NCI-H524 (cell line): ENCODE measurements around the gene DGAT2L6.

Source experiments
- DNase-seq, 2 experiments: peaks; one replicate each; lab custom pipeline; 2025; lab: John Stamatoyannopoulos, UW

The DGAT2L6 gene

GRCh38 chrX:70176938-70177533 lies at the start of gene DGAT2L6:
DGAT2L6 (plus strand) TSS chrX:70177483; CDS start chrX:70177583, 100 bp downstream.
- DNase-seq: no peak

- no peak for DNase-seq
Measured at GRCh38 chrX:70128071-70128470, 49.2 kb upstream of the DGAT2L6 start.

- DNase-seq: no peak
Measured at GRCh38 chrX:70129816-70130215, 47.5 kb upstream of the DGAT2L6 start.

GRCh38 chrX:70132224-70132623 lies 45.1 kb upstream of the DGAT2L6 start:
- DNase-seq: peak in 1 of 2 experiments; percentile 25

GRCh38 chrX:70132877-70133302 lies 44.4 kb upstream of the DGAT2L6 start:
- DNase-seq: no peak

GRCh38 chrX:70133303-70134115 lies 43.8 kb upstream of the DGAT2L6 start, which contains the start of gene IGBP1:
IGBP1 (plus strand) TSS chrX:70133447; CDS start chrX:70133948, 501 bp downstream.
- DNase-seq: peak; percentile 93

GRCh38 chrX:70134116-70134477 lies 43.2 kb upstream of the DGAT2L6 start:
- peak in 1 of 2 experiments; percentile 47 for DNase-seq

GRCh38 chrX:70138622-70139021 lies 38.7 kb upstream of the DGAT2L6 start:
- DNase-seq: no peak

GRCh38 chrX:70139736-70140135 lies 37.5 kb upstream of the DGAT2L6 start:
- no peak for DNase-seq

- no peak for DNase-seq
Measured at GRCh38 chrX:70141373-70141772, 35.9 kb upstream of the DGAT2L6 start.

- no peak for DNase-seq
Measured at GRCh38 chrX:70166601-70167590, 10.4 kb upstream of the DGAT2L6 start.

GRCh38 chrX:70168238-70169188 lies 8.8 kb upstream of the DGAT2L6 start:
- DNase-seq: no peak

- peak in 1 of 2 experiments; percentile 4 for DNase-seq
Measured at GRCh38 chrX:70169281-70169680, 8.0 kb upstream of the DGAT2L6 start.

- no peak for DNase-seq
Measured at GRCh38 chrX:70171624-70172023, 5.7 kb upstream of the DGAT2L6 start.

GRCh38 chrX:70172221-70172620 lies 5.1 kb upstream of the DGAT2L6 start:
- DNase-seq: no peak

GRCh38 chrX:70172964-70173363 lies 4.3 kb upstream of the DGAT2L6 start:
- DNase-seq: no peak

- no peak for DNase-seq
Measured at GRCh38 chrX:70174754-70175153, 2.5 kb upstream of the DGAT2L6 start.

GRCh38 chrX:70175338-70175737 lies 1.9 kb upstream of the DGAT2L6 start:
- no peak for DNase-seq

- DNase-seq: no peak
Measured at GRCh38 chrX:70183091-70183490, 5.8 kb downstream of the DGAT2L6 start.

- DNase-seq: no peak
Measured at GRCh38 chrX:70190225-70190624, 12.9 kb downstream of the DGAT2L6 start.
